Calu3 (cell line): ENCODE results near the gene ACACA. TPM values are rescaled to one million over a fixed set of nuclear protein-coding genes. Genes with fewer than 3 reads are reported as not detected.

Experiments used
- BruUV-seq: library from RNA; stranded (reverse); fragments of 400-500 nt; replicated peaks from 2 replicates; lab custom pipeline; 2021; lab: Mats Ljungman, UMichigan
- CTCF ChIA-PET: fragments of 300-600 bp; sonication (Branson Sonifier 250); formaldehyde crosslinking; loops from one replicate; lab custom pipeline; 2022; ENCODE audit warnings: antibody characterized with exemption; lab: Charles Lee
- DNase-seq: peaks from one replicate; pipeline ENCODE4 v3.0.0; 2022
- H3K27ac Mint-ChIP-seq: one replicate; pipeline ENCODE4 v1.8.0; 2022; ENCODE audit warnings: mixed read lengths; ENCODE audit not compliant: unreplicated experiment
- H3K27me3 Mint-ChIP-seq: one replicate; pipeline ENCODE4 v1.8.0; 2022; ENCODE audit warnings: mixed read lengths; ENCODE audit not compliant: unreplicated experiment
- H3K36me3 Mint-ChIP-seq: one replicate; pipeline ENCODE4 v1.8.0; 2022; ENCODE audit warnings: mild to moderate bottlenecking, moderate library complexity, mixed read lengths; ENCODE audit not compliant: insufficient read depth, unreplicated experiment
- H3K4me1 Mint-ChIP-seq: one replicate; pipeline ENCODE4 v1.8.0; 2022; ENCODE audit warnings: mild to moderate bottlenecking, low read depth, mixed read lengths; ENCODE audit not compliant: unreplicated experiment
- H3K4me3 Mint-ChIP-seq: one replicate; pipeline ENCODE4 v1.8.0; 2022; ENCODE audit warnings: mild to moderate bottlenecking, low read depth, moderate library complexity, mixed read lengths; ENCODE audit not compliant: unreplicated experiment
- H3K9me3 Mint-ChIP-seq: one replicate; pipeline ENCODE4 v1.8.0; 2022; ENCODE audit warnings: low read depth, mixed read lengths; ENCODE audit not compliant: unreplicated experiment
- CTCF ChIP-seq: fragments of 200-600 bp; IDR thresholded peaks from one replicate; pipeline ENCODE4 v1.8.0; 2022; ENCODE audit warnings: antibody characterized with exemption; ENCODE audit not compliant: unreplicated experiment
- intact Hi-C: fragments of 100-400 bp; cut with micrococcal nuclease; formaldehyde crosslinking; loops from one replicate; pipeline ENCODE4 v1.10.0; 2022; ENCODE audit not compliant: unreplicated experiment
- total RNA-seq: library from RNA; stranded (reverse); gene quantifications from 2 replicates; pipeline ENCODE4 v1.2.3, GENCODE V29; 2022

The ACACA gene
- total RNA-seq, 1 experiment from 2014 or later = 392 TPM

GRCh38 chr17:37096071-37096470 lies 310.6 kb downstream of the ACACA start:
- Mint-ChIP-seq H3K27ac (no peak overlapping the region), H3K27me3 (no peaks in the 10 kb centered on the region), H3K36me3 (peaks cover 52% of the 10 kb centered on the region), H3K9me3 (no peaks in the 10 kb centered on the region), H3K4me3 (no peak overlapping the region), H3K4me1 (no peaks in the 10 kb centered on the region)
- BruUV-seq = no TSS peak
- CTCF ChIA-PET = interaction anchor here (0.5 to 1.3 kb wide), 3 partner anchors 12 to 551 kb away, joined by 3 to 4 read pairs (median 4); partner anchors contain the start of gene GGNBP2
- TF ChIP-seq CTCF = no peak
- intact Hi-C loops = no loop called here
- DNase-seq = no peak

GRCh38 chr17:37094391-37094790 lies 312.2 kb downstream of the ACACA start:
- peaks cover 7% of the 10 kb centered on the region for H3K4me1 Mint-ChIP-seq
- no peak for DNase-seq
- no TSS peak for BruUV-seq
- CTCF ChIA-PET = no interaction called here
- no peaks in the 10 kb centered on the region for H3K9me3 Mint-ChIP-seq
- peaks cover 57% of the 10 kb centered on the region for H3K36me3 Mint-ChIP-seq
- H3K4me3 Mint-ChIP-seq = no peak overlapping the region
- intact Hi-C loops = no loop called here
- H3K27ac Mint-ChIP-seq = no peak overlapping the region
- TF ChIP-seq CTCF = no peak
- no peaks in the 10 kb centered on the region for H3K27me3 Mint-ChIP-seq

GRCh38 chr17:37092701-37093100 lies 313.9 kb downstream of the ACACA start:
- no peak overlapping the region for H3K27ac Mint-ChIP-seq
- no peak for TF ChIP-seq CTCF
- no peak overlapping the region for H3K4me3 Mint-ChIP-seq
- H3K9me3 Mint-ChIP-seq = no peaks in the 10 kb centered on the region
- H3K4me1 Mint-ChIP-seq = peaks cover 24% of the 10 kb centered on the region
- H3K27me3 Mint-ChIP-seq = no peaks in the 10 kb centered on the region
- no peak for DNase-seq
- H3K36me3 Mint-ChIP-seq = peaks cover 69% of the 10 kb centered on the region
- intact Hi-C loops = no loop called here
- BruUV-seq = no TSS peak
- CTCF ChIA-PET = interaction anchor here (1.5 to 2.6 kb wide), 2 partner anchors 10 to 25 kb away, joined by 3 to 15 read pairs; no protein-coding TSS in a partner anchor

- BruUV-seq = no TSS peak
- H3K27ac Mint-ChIP-seq = no peak overlapping the region
- no peak for TF ChIP-seq CTCF
- CTCF ChIA-PET = interaction anchor here (0.7 to 2.6 kb wide), 3 partner anchors 9 to 462 kb away, joined by 3 to 15 read pairs (median 6); no protein-coding TSS in a partner anchor
- no peaks in the 10 kb centered on the region for H3K27me3 Mint-ChIP-seq
- no peaks in the 10 kb centered on the region for H3K9me3 Mint-ChIP-seq
- peaks cover 31% of the 10 kb centered on the region for H3K4me1 Mint-ChIP-seq
- intact Hi-C loops = no loop called here
- H3K36me3 Mint-ChIP-seq = peaks cover 69% of the 10 kb centered on the region
- no peak overlapping the region for H3K4me3 Mint-ChIP-seq
- DNase-seq = peak; percentile 42
Measured at GRCh38 chr17:37092071-37092470, 314.6 kb downstream of the ACACA start.
